Nephron progenitor cell (in vitro differentiated cells): Measurements from ENCODE around the gene CHN2.
A peak's percentile ranks its signal among the peaks of the same experiment; 100 is the strongest.

Experiments used
- DNase-seq: peaks from one replicate; pipeline ENCODE4 v3.0.0; 2021
- H3K27ac Mint-ChIP-seq: 2 replicates; pipeline ENCODE4 v1.8.0; 2021; ENCODE audit warnings: mild to moderate bottlenecking, moderate library complexity, mixed read lengths
- H3K27me3 Mint-ChIP-seq: 2 replicates; pipeline ENCODE4 v1.8.0; 2021; ENCODE audit warnings: mild to moderate bottlenecking, low read depth, mixed read lengths; ENCODE audit not compliant: poor library complexity
- H3K36me3 Mint-ChIP-seq: 2 replicates; pipeline ENCODE4 v1.8.0; 2021; ENCODE audit warnings: low read depth, mixed read lengths
- H3K4me1 Mint-ChIP-seq: 2 replicates; pipeline ENCODE4 v1.8.0; 2021; ENCODE audit warnings: mixed read lengths
- H3K4me3 Mint-ChIP-seq: 2 replicates; pipeline ENCODE4 v1.8.0; 2021; ENCODE audit warnings: mild to moderate bottlenecking, moderate library complexity, mixed read lengths
- H3K9me3 Mint-ChIP-seq: 2 replicates; pipeline ENCODE4 v1.8.0; 2021; ENCODE audit warnings: mild to moderate bottlenecking, moderate library complexity, mixed read lengths
- CTCF ChIP-seq: fragments of 200-600 bp; sonication (generic); IDR thresholded peaks from 2 replicates; pipeline ENCODE4 v1.5.0; 2021; ENCODE audit warnings: antibody characterized with exemption

The CHN2 gene

DNA sequence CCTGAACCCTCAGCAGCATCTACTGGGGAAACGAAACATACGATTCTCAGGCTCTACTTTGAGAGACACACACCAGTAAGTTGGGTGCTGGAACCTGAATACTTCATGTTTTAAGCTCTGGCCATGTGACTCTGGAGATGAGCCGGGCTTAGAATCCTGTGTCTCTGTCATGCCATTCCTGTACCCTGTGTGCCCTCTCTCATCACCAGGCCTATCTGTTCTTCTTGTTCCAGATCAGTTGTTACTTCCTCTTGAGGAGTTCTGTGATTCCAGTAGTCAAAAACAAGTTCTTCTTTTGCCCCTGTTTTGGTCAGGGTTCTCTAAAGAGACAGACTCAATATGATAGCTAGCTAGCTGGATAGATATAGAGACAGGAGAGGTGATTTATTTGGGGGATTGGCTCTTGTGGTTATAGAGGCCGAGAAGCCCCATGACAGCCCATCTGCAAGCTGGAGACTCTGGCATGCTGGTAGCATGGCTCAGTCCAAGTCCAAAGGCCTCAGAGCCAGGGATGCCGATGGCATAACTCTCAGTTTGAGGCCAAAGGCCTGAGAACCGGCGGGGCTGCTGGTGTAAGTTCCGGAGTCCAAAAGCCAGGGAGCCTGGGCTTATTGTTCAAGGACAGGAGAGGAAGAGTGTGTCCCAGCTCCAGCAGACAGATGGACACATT is 54.3 kb downstream of the CHN2 start:
- Mint-ChIP-seq H3K4me3 (no peak overlapping the region), H3K27ac (no peak overlapping the region), H3K36me3 (peaks cover 11% of the 10 kb centered on the region), H3K9me3 (no peaks in the 10 kb centered on the region), H3K4me1 (peaks cover 34% of the 10 kb centered on the region), H3K27me3 (peaks cover 3% of the 10 kb centered on the region)
- no peak for DNase-seq
- no peak for TF ChIP-seq CTCF

DNA sequence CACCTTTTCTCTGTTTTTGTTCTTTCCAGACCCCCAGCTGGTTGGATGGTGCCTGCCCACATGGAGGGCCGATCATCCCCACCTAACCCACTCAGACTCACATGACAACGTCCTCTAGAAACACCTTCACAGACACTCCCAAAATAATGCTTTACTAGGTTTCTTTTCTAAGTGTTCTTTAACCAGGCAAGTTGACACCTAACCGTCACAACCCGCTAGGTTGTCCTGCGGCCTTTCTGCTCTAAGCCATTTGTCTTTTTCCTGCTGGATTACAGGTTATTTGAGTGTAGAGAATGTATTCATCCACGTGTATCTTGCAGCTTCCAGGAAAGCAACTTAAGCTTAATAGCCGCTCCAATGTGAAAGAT is 54.8 kb downstream of the CHN2 start:
- Mint-ChIP-seq H3K27me3 (peaks cover 3% of the 10 kb centered on the region), H3K4me1 (peaks cover 34% of the 10 kb centered on the region), H3K9me3 (no peaks in the 10 kb centered on the region), H3K4me3 (peak overlapping the region; percentile 24), H3K36me3 (peaks cover 11% of the 10 kb centered on the region), H3K27ac (no peak overlapping the region)
- TF ChIP-seq CTCF = no peak
- DNase-seq = no peak

GRCh38 chr7:29249860-29250259 is 55.3 kb downstream of the CHN2 start:
- Mint-ChIP-seq H3K36me3 (peaks cover 11% of the 10 kb centered on the region), H3K4me3 (no peak overlapping the region), H3K27me3 (peaks cover 3% of the 10 kb centered on the region), H3K4me1 (peaks cover 38% of the 10 kb centered on the region), H3K9me3 (no peaks in the 10 kb centered on the region), H3K27ac (no peak overlapping the region)
- no peak for DNase-seq
- no peak for TF ChIP-seq CTCF

- Mint-ChIP-seq H3K4me3 (no peak overlapping the region), H3K4me1 (peaks cover 37% of the 10 kb centered on the region), H3K27me3 (peaks cover 3% of the 10 kb centered on the region), H3K27ac (no peak overlapping the region), H3K9me3 (no peaks in the 10 kb centered on the region), H3K36me3 (peaks cover 7% of the 10 kb centered on the region)
- TF ChIP-seq CTCF = no peak
- DNase-seq = no peak
These were observed 58.6 kb downstream of the CHN2 start for GRCh38 chr7:29253225-29253624.

DNA sequence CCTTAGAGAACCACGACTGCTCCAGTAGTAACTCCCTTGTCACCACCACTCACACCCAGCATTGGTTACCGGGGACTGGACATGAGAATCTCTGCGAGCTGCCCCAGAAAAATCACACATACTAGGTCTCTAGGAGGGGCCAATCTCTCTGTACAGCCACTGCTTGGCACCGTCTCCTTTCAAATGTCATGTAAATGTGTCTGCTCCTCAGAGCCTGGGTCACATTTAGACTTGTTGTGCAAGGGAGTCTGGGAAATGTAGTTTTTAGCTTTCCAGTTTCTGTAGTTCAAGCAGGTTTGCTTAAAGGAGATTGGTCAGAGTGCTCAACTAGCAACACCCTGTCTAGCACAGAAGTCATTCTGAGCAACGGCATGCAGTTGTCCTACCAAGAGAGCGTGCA is 60.0 kb downstream of the CHN2 start:
- no peaks in the 10 kb centered on the region for H3K27me3 Mint-ChIP-seq
- no peaks in the 10 kb centered on the region for H3K9me3 Mint-ChIP-seq
- H3K4me1 Mint-ChIP-seq = peaks cover 23% of the 10 kb centered on the region
- TF ChIP-seq CTCF = no peak
- H3K36me3 Mint-ChIP-seq = peaks cover 7% of the 10 kb centered on the region
- H3K27ac Mint-ChIP-seq = peak overlapping the region; percentile 49
- H3K4me3 Mint-ChIP-seq = peak overlapping the region; percentile 2
- no peak for DNase-seq

DNA sequence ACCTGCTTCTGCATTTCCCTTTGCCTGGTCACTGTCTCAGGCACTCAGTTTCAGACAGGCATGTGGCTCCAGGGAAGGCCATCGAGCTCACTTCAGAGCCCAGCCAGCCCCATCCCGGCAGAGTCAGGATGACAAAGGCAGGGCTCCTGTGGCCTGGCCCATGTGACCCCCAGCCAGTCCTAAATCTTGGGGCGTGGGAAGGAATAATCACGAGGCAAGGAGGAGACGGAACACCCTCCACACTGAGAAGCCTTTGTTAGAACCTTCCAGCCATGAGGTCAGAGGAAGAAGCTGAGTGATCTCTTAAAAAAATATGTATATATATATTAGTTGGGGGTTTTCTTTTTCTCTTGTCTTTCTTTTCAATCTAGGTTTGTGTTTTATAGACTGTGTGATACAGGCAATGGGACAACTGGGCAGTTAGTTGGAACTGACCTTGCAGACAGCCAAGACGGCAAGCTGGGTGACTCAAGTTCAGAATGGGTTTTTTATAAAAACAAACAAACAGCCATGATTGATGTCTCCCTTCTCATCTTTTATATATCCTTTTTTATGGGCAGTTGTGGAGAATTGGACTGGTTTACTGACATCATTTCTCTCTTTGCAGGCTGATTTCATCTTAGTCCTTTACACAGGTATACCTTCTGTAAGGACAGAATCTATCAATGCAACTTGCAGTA is 60.8 kb downstream of the CHN2 start:
- Mint-ChIP-seq H3K36me3 (peaks cover 7% of the 10 kb centered on the region), H3K9me3 (no peaks in the 10 kb centered on the region), H3K27me3 (no peaks in the 10 kb centered on the region), H3K27ac (no peak overlapping the region), H3K4me3 (no peak overlapping the region), H3K4me1 (peaks cover 17% of the 10 kb centered on the region)
- DNase-seq = no peak
- TF ChIP-seq CTCF = no peak
